ENCODE measurements around the gene GASK1A. TPM values are rescaled to one million over a fixed set of nuclear protein-coding genes. Genes with fewer than 3 reads are reported as not detected.

GASK1A gene
- polyA plus RNA-seq, 3 donors, result 2.7 to 5.6 (median 4.1) TPM

GRCh38 chr3:43075904-43076661, 97.0 kb downstream of the GASK1A start:
- DNase-seq (ENCODE audit: extremely low read depth in 1 of 11, low read depth in 9 of 11, low spot score in 4 of 11), result no peak

GRCh38 chr3:43076857-43077256, 97.7 kb downstream of the GASK1A start:
- no peak for DNase-seq (ENCODE audit: extremely low read depth in 1 of 11, low read depth in 9 of 11, low spot score in 4 of 11)

- DNase-seq (ENCODE audit: extremely low read depth in 1 of 11, low read depth in 9 of 11, low spot score in 4 of 11), result no peak
Measured at GRCh38 chr3:43077261-43077660, 98.2 kb downstream of the GASK1A start.

- no peak for DNase-seq (ENCODE audit: extremely low read depth in 1 of 11, low read depth in 9 of 11, low spot score in 4 of 11)
Measured at GRCh38 chr3:43077707-43078106, 98.6 kb downstream of the GASK1A start.

- DNase-seq (ENCODE audit: extremely low read depth in 1 of 11, low read depth in 9 of 11, low spot score in 4 of 11), result no peak
Measured at GRCh38 chr3:43079536-43080332, 100.6 kb downstream of the GASK1A start.

GRCh38 chr3:43080726-43081568, 101.8 kb downstream of the GASK1A start:
- DNase-seq (ENCODE audit: extremely low read depth in 1 of 11, low read depth in 9 of 11, low spot score in 4 of 11), result no peak

- DNase-seq (ENCODE audit: extremely low read depth in 1 of 11, low read depth in 9 of 11, low spot score in 4 of 11), result no peak
Measured at GRCh38 chr3:43081796-43082195, 102.7 kb downstream of the GASK1A start.

GRCh38 chr3:43082457-43082856, 103.3 kb downstream of the GASK1A start:
- DNase-seq (ENCODE audit: extremely low read depth in 1 of 11, low read depth in 9 of 11, low spot score in 4 of 11), result no peak

- no peak for DNase-seq (ENCODE audit: extremely low read depth in 1 of 11, low read depth in 9 of 11, low spot score in 4 of 11)
Measured at GRCh38 chr3:43086460-43087165, 107.5 kb downstream of the GASK1A start.

GRCh38 chr3:43087249-43087776, 108.2 kb downstream of the GASK1A start:
- no peak for DNase-seq (ENCODE audit: extremely low read depth in 1 of 11, low read depth in 9 of 11, low spot score in 4 of 11)

- DNase-seq (ENCODE audit: extremely low read depth in 1 of 11, low read depth in 9 of 11, low spot score in 4 of 11), result no peak
Measured at GRCh38 chr3:43089081-43089480, 110.0 kb downstream of the GASK1A start.

- DNase-seq (ENCODE audit: extremely low read depth in 1 of 11, low read depth in 9 of 11, low spot score in 4 of 11), result no peak
Measured at GRCh38 chr3:43090238-43090637, 111.1 kb downstream of the GASK1A start.

GRCh38 chr3:43091481-43091880, 112.4 kb downstream of the GASK1A start:
- DNase-seq (ENCODE audit: extremely low read depth in 1 of 11, low read depth in 9 of 11, low spot score in 4 of 11), result no peak

- no peak for DNase-seq (ENCODE audit: extremely low read depth in 1 of 11, low read depth in 9 of 11, low spot score in 4 of 11)
Measured at GRCh38 chr3:43093006-43093405, 113.9 kb downstream of the GASK1A start.

GRCh38 chr3:43093974-43094373, 114.9 kb downstream of the GASK1A start:
- DNase-seq (ENCODE audit: extremely low read depth in 1 of 11, low read depth in 9 of 11, low spot score in 4 of 11), result no peak

- DNase-seq (ENCODE audit: extremely low read depth in 1 of 11, low read depth in 9 of 11, low spot score in 4 of 11), result no peak
Measured at GRCh38 chr3:43094381-43094780, 115.3 kb downstream of the GASK1A start.

- DNase-seq (ENCODE audit: extremely low read depth in 1 of 11, low read depth in 9 of 11, low spot score in 4 of 11), result no peak
Measured at GRCh38 chr3:43094851-43095250, 115.7 kb downstream of the GASK1A start.

GRCh38 chr3:43095370-43095769, 116.3 kb downstream of the GASK1A start:
- no peak for DNase-seq (ENCODE audit: extremely low read depth in 1 of 11, low read depth in 9 of 11, low spot score in 4 of 11)

- DNase-seq (ENCODE audit: extremely low read depth in 1 of 11, low read depth in 9 of 11, low spot score in 4 of 11), result no peak
Measured at GRCh38 chr3:43096761-43097160, 117.7 kb downstream of the GASK1A start.

Measured in renal cortex interstitium (tissue), 11 donors.